GM12878 (cell line): ENCODE results near the gene BEAN1. TPM values are rescaled to one million over a fixed set of nuclear protein-coding genes. Genes with fewer than 3 reads are reported as not detected.
A peak's percentile ranks its signal among the peaks of the same experiment; 100 is the strongest.

ENCODE experiments used
- ATAC-seq: fragments of 200-7000 bp; cut with Tn5 transposase; 3 replicates; pipeline ENCODE4 v1.9.1; 2020; ENCODE audit warnings: mild to moderate bottlenecking, moderate library complexity
- BruUV-seq: library from RNA; stranded (reverse); fragments of 400-500 nt; replicated peaks from 2 replicates; lab custom pipeline; 2021; lab: Mats Ljungman, UMichigan
- CTCF ChIA-PET: fragments of 300-600 bp; sonication (Branson Sonifier 250); formaldehyde crosslinking; extraction: SDS; loops from one replicate; lab custom pipeline; 2021; ENCODE audit warnings: inconsistent platforms; lab: Yijun Ruan, JAX
- POLR2A ChIA-PET: fragments of 350-600 bp; formaldehyde crosslinking; extraction: SDS; loops from one replicate; lab custom pipeline; 2021; ENCODE audit warnings: inconsistent platforms; lab: Charles Lee
- RAD21 ChIA-PET: fragments of 300-600 bp; sonication (Branson Sonifier 250); formaldehyde crosslinking; loops from one replicate; lab custom pipeline; 2023; ENCODE audit warnings: antibody characterized with exemption; ENCODE audit not compliant: unreplicated experiment; lab: Charles Lee
- SMC1A ChIA-PET: fragments of 300-600 bp; sonication (Branson Sonifier 250); formaldehyde crosslinking; loops from one replicate; lab custom pipeline; 2023; ENCODE audit not compliant: unreplicated experiment, uncharacterized antibody; lab: Charles Lee
- DNase-seq: peaks from one replicate; pipeline ENCODE4 v3.0.0-alpha.2; 2011; ENCODE audit warnings: low read depth, low spot score
- FAIRE-seq: peaks from 3 replicates; lab custom pipeline; 2011; peaks lifted over from hg19 to GRCh38; lab: Jason Lieb, UNC
- H2AFZ ChIP-seq: 2 replicates; pipeline ENCODE4 v1.6.0; 2011; ENCODE audit warnings: low read depth, low read length, control low read depth; ENCODE audit not compliant: control insufficient read depth
- H3K27ac ChIP-seq: 2 replicates; pipeline ENCODE4 v1.5.1; 2011; ENCODE audit warnings: control low read depth; ENCODE audit not compliant: control insufficient read depth, insufficient read depth
- H3K27me3 ChIP-seq, 2 experiments: replicated peaks in 1 of 2; 2 replicates each; pipeline versions ENCODE4 v1.6.0 to v1.6.1; 2011; ENCODE audit warnings: low read length in 1 of 2; ENCODE audit not compliant: control insufficient read depth in 2 of 2, insufficient read depth in 2 of 2
- H3K36me3 ChIP-seq, 2 experiments: 2 replicates each; pipeline ENCODE4 v1.5.1; 2011; ENCODE audit warnings: low read length in 1 of 2; ENCODE audit not compliant: control insufficient read depth in 2 of 2, insufficient read depth in 2 of 2
- H3K4me1 ChIP-seq: 2 replicates; pipeline ENCODE4 v1.6.1; 2011; ENCODE audit warnings: mild to moderate bottlenecking, low read length, moderate library complexity, mixed read lengths; ENCODE audit not compliant: control insufficient read depth, insufficient read depth
- H3K4me2 ChIP-seq: 2 replicates; pipeline ENCODE4 v1.6.0; 2011; ENCODE audit warnings: control low read depth; ENCODE audit not compliant: control insufficient read depth, insufficient read depth
- H3K4me3 ChIP-seq: fragments of 200-600 bp; sonication (generic); 2 replicates; pipeline ENCODE4 v1.5.1; 2016
- H3K79me2 ChIP-seq: 2 replicates; pipeline ENCODE4 v1.6.0; 2011; ENCODE audit warnings: low read length; ENCODE audit not compliant: control insufficient read depth, insufficient read depth
- H3K9ac ChIP-seq: 2 replicates; pipeline ENCODE4 v1.8.0; 2011; ENCODE audit warnings: low read length, control low read depth, mixed read lengths; ENCODE audit not compliant: control insufficient read depth, insufficient read depth
- H3K9me3 ChIP-seq: replicated peaks from 3 replicates; pipeline ENCODE4 v1.5.1; 2011; ENCODE audit warnings: mild to moderate bottlenecking, low read length; ENCODE audit not compliant: control insufficient read depth, insufficient read depth
- H4K20me1 ChIP-seq: 2 replicates; pipeline ENCODE4 v1.6.0; 2011; ENCODE audit not compliant: control insufficient read depth, insufficient read depth
- GABPA ChIP-seq: IDR thresholded peaks from 2 replicates; pipeline ENCODE4 v1.6.1; 2014; ENCODE audit warnings: antibody characterized with exemption, low read depth, mild to moderate bottlenecking, inconsistent platforms
- IKZF1 ChIP-seq: fragments of 450-650 bp; conservative IDR thresholded peaks from 2 replicates; pipeline ENCODE4 v1.6.1; 2017; ENCODE audit warnings: antibody characterized with exemption, mild to moderate bottlenecking
- MXI1 ChIP-seq: fragments of 150-350 bp; IDR thresholded peaks from 2 replicates; pipeline ENCODE4 v1.6.1; 2011; ENCODE audit warnings: low read depth, mild to moderate bottlenecking, inconsistent platforms, low read length, improper control_type of control experiment
- SIN3A ChIP-seq: IDR thresholded peaks from 2 replicates; pipeline ENCODE4 v1.6.1; 2012; ENCODE audit warnings: low read depth, low read length, improper control_type of control experiment
- WGBS: methylation state at CpG from one replicate; pipeline ENCODE4 v1.1.6; 2016; ENCODE audit warnings: low lambda C conversion rate; ENCODE audit not compliant: insufficient replicate concordance, insufficient coverage; ENCODE audit errors: missing lambda C conversion rate; 5-methylcytosine and 5-hydroxymethylcytosine counted together
- in situ Hi-C: fragments of 300-500 bp; cut with MboI; formaldehyde crosslinking; loops from 9 replicates; pipeline ENCODE4 v1.14.3; 2018; ENCODE audit warnings: mixed read lengths
- intact Hi-C: fragments of 100-400 bp; cut with micrococcal nuclease; formaldehyde crosslinking; loops from one replicate; pipeline ENCODE4 v1.14.2; 2022; ENCODE audit not compliant: unreplicated experiment
- polyA plus RNA-seq, 11 experiments: library from polyadenylated mRNA; depleted of rRNA in 4 of 11; unstranded in 6 of 11; stranded (reverse) in 5 of 11; fragments of >200 nt; fragmentation: Nextera tagmentation in 4 of 11; fragmentation: Illumina TruSeq in 1 of 11; extraction: Ambion mirVana in 4 of 11; extraction: Trizol in 1 of 11; gene quantifications; 1 replicate in 1 of 11; 2 replicates in 10 of 11; pipeline versions ENCODE4 v1.2.1 to v1.2.3, GENCODE V29; 2011 to 2016; ENCODE audit warnings: inconsistent platforms in 2 of 11, missing spikeins in 2 of 11, low read depth in 1 of 11
- total RNA-seq, 4 experiments: library from RNA; depleted of rRNA in 3 of 4; stranded (reverse); fragments of >200 nt in 3 of 4; fragmentation: Illumina TruSeq in 1 of 4; extraction: Trizol in 1 of 4; gene quantifications; 2 replicates each; pipeline versions ENCODE4 v1.2.1 to v1.2.3, GENCODE V29; 2013 to 2021
- TF ChIP-seq, protein P1 (sequence below): fragments of 450-650 bp; IDR thresholded peaks from 2 replicates; pipeline ENCODE4 v1.6.1; 2017; ENCODE audit warnings: mild to moderate bottlenecking, low read depth, inconsistent platforms; ENCODE audit not compliant: poor library complexity, severe bottlenecking
- TF ChIP-seq, protein P2 (sequence below): IDR thresholded peaks from 2 replicates; pipeline ENCODE4 v1.6.1; 2012; ENCODE audit warnings: mild to moderate bottlenecking, low read depth, low read length
- TF ChIP-seq, protein P3 (sequence below): fragments of 450-650 bp; IDR thresholded peaks from 2 replicates; pipeline ENCODE4 v1.6.1; 2016; ENCODE audit warnings: mild to moderate bottlenecking, moderate library complexity, borderline replicate concordance

Gene BEAN1
- total and polyA plus RNA-seq, 10 of the 15 experiments (the other 5 are each of a cell fraction or from before 2014, with no cell fraction given), result not detected

DNA sequence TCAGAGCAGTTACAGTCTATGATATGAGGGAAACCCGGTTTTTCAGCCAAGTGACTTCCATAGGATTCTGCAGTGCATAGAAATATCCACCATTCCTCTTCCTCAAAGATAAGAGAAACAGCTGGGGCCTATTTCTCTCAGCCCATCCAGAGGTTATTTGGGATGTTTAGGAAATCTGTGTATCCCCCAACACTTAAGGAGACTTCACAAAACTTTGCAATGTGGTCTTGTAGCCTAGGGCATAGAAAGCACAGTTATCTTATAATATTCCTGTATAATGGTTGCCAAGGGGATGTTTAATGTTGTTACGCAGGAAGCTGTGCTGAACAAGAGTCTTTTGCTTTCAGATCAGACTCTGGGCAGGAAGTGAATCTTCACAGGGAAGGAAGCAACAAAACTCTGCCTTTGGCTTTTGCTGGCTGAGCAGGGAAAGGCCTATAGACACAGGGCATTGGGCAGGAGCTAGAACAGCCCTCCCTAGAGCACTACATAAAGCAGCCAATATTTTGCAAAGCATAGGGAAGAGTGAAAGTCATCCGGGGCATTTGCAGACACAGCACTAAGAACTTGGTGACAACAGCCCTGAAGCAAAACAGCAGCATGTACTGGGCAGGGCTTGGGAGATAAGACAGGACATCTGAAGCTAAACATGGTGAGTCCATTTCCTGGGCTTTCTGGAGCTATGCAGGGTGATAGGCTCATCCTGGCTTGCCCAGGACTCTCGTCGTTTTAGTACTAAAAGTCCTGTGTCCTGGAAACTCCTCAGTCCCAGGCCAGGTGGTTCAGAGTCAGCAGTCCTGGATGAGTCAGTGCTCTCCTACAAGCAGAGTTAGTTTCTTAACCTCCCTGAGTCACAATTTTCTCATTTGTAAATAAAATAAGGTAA, 18.7 kb upstream of the BEAN1 start:
- DNase-seq, result no peak
- TF ChIP-seq GABPA (peak; percentile 79), IKZF1 (0 out of 2 replicates have a peak, but pooled peaks have one; percentile 26), SIN3A (no peak), MXI1 (no peak)
- TF ChIP-seq, protein P1, sequence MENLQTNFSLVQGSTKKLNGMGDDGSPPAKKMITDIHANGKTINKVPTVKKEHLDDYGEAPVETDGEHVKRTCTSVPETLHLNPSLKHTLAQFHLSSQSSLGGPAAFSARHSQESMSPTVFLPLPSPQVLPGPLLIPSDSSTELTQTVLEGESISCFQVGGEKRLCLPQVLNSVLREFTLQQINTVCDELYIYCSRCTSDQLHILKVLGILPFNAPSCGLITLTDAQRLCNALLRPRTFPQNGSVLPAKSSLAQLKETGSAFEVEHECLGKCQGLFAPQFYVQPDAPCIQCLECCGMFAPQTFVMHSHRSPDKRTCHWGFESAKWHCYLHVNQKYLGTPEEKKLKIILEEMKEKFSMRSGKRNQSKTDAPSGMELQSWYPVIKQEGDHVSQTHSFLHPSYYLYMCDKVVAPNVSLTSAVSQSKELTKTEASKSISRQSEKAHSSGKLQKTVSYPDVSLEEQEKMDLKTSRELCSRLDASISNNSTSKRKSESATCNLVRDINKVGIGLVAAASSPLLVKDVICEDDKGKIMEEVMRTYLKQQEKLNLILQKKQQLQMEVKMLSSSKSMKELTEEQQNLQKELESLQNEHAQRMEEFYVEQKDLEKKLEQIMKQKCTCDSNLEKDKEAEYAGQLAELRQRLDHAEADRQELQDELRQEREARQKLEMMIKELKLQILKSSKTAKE, result no peak
- TF ChIP-seq, protein P2, sequence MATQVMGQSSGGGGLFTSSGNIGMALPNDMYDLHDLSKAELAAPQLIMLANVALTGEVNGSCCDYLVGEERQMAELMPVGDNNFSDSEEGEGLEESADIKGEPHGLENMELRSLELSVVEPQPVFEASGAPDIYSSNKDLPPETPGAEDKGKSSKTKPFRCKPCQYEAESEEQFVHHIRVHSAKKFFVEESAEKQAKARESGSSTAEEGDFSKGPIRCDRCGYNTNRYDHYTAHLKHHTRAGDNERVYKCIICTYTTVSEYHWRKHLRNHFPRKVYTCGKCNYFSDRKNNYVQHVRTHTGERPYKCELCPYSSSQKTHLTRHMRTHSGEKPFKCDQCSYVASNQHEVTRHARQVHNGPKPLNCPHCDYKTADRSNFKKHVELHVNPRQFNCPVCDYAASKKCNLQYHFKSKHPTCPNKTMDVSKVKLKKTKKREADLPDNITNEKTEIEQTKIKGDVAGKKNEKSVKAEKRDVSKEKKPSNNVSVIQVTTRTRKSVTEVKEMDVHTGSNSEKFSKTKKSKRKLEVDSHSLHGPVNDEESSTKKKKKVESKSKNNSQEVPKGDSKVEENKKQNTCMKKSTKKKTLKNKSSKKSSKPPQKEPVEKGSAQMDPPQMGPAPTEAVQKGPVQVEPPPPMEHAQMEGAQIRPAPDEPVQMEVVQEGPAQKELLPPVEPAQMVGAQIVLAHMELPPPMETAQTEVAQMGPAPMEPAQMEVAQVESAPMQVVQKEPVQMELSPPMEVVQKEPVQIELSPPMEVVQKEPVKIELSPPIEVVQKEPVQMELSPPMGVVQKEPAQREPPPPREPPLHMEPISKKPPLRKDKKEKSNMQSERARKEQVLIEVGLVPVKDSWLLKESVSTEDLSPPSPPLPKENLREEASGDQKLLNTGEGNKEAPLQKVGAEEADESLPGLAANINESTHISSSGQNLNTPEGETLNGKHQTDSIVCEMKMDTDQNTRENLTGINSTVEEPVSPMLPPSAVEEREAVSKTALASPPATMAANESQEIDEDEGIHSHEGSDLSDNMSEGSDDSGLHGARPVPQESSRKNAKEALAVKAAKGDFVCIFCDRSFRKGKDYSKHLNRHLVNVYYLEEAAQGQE, result no peak
- TF ChIP-seq, protein P3, sequence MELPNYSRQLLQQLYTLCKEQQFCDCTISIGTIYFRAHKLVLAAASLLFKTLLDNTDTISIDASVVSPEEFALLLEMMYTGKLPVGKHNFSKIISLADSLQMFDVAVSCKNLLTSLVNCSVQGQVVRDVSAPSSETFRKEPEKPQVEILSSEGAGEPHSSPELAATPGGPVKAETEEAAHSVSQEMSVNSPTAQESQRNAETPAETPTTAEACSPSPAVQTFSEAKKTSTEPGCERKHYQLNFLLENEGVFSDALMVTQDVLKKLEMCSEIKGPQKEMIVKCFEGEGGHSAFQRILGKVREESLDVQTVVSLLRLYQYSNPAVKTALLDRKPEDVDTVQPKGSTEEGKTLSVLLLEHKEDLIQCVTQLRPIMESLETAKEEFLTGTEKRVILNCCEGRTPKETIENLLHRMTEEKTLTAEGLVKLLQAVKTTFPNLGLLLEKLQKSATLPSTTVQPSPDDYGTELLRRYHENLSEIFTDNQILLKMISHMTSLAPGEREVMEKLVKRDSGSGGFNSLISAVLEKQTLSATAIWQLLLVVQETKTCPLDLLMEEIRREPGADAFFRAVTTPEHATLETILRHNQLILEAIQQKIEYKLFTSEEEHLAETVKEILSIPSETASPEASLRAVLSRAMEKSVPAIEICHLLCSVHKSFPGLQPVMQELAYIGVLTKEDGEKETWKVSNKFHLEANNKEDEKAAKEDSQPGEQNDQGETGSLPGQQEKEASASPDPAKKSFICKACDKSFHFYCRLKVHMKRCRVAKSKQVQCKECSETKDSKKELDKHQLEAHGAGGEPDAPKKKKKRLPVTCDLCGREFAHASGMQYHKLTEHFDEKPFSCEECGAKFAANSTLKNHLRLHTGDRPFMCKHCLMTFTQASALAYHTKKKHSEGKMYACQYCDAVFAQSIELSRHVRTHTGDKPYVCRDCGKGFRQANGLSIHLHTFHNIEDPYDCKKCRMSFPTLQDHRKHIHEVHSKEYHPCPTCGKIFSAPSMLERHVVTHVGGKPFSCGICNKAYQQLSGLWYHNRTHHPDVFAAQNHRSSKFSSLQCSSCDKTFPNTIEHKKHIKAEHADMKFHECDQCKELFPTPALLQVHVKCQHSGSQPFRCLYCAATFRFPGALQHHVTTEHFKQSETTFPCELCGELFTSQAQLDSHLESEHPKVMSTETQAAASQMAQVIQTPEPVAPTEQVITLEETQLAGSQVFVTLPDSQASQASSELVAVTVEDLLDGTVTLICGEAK, result peak; percentile 72
- no peaks in the 10 kb centered on the region for H3K36me3 ChIP-seq
- intact Hi-C loops, result loop anchor here (5.0 kb wide), 3 partner anchors 254 to 459 kb away; no protein-coding TSS in a partner anchor
- peaks cover 4% of the 10 kb centered on the region; the same call in 1 of the 2 replicates for H3K4me1 ChIP-seq
- peak overlapping the region; percentile 68 for H2AFZ ChIP-seq
- ChIA-PET CTCF (interaction anchor here (0.6 to 7.2 kb wide), 12 partner anchors 47 to 342 kb away, joined by 3 to 118 read pairs (median 4); no protein-coding TSS in a partner anchor), POLR2A (interaction anchor here (0.6 kb wide), 1 partner anchor 330 kb away, joined by 3 read pairs; no protein-coding TSS in a partner anchor), RAD21 (interaction anchor here (0.8 to 5.9 kb wide), 8 partner anchors 66 to 462 kb away, joined by 3 to 51 read pairs (median 4); partner anchors contain the start of genes CKLF and DYNC1LI2), SMC1A (interaction anchor here (0.6 to 5.3 kb wide), 11 partner anchors 35 to 459 kb away, joined by 3 to 36 read pairs (median 3); no protein-coding TSS in a partner anchor)
- no TSS peak for BruUV-seq
- 42% methylated on average over 5 of the region's 5 CpGs for WGBS
- H3K27ac ChIP-seq, result no peak overlapping the region
- H3K4me2 ChIP-seq, result no peak overlapping the region
- in situ Hi-C loops, result loop anchor here (5.0 kb wide), 4 partner anchors 69 to 459 kb away; no protein-coding TSS in a partner anchor
- no peak overlapping the region for H3K4me3 ChIP-seq
- no peak for FAIRE-seq
- H3K79me2 ChIP-seq, result no peaks in the 10 kb centered on the region
- ATAC-seq, result peak; percentile 52
- H3K9me3 ChIP-seq, result no peaks in the 10 kb centered on the region; the same call in 1 of the 3 replicates
- H4K20me1 ChIP-seq, result no peaks in the 10 kb centered on the region
- no peak overlapping the region for H3K9ac ChIP-seq
- peaks cover 2% of the 10 kb centered on the region in 2 experiments; a peak in 2 of 4 replicates for H3K27me3 ChIP-seq
